Rectal smooth muscle tissue (tissue), 1 donor: ENCODE measurements around the gene KLHL41.
"Not testable (repeated sequence)": the region's sequence is repeated elsewhere in the genome, so short reads cannot be mapped to it uniquely, and the experiment has no call there.

Experiments
- H3K27ac ChIP-seq: one replicate; pipeline ENCODE4 v1.7.0; 2013; ENCODE audit warnings: low read depth, low read length, inconsistent platforms
- H3K27me3 ChIP-seq: one replicate; pipeline ENCODE4 v1.7.0; 2013; ENCODE audit warnings: low read length; ENCODE audit not compliant: control insufficient read depth, insufficient read depth
- H3K36me3 ChIP-seq: one replicate; pipeline ENCODE4 v1.7.0; 2013; ENCODE audit warnings: low read length; ENCODE audit not compliant: control insufficient read depth, insufficient read depth
- H3K4me1 ChIP-seq: one replicate; pipeline ENCODE4 v1.7.0; 2013; ENCODE audit warnings: low read length; ENCODE audit not compliant: control insufficient read depth, insufficient read depth
- H3K4me3 ChIP-seq: one replicate; pipeline ENCODE4 v1.7.0; 2013; ENCODE audit warnings: low read length
- H3K9ac ChIP-seq: one replicate; pipeline ENCODE4 v1.7.0; 2013; ENCODE audit warnings: low read length

KLHL41 gene

DNA sequence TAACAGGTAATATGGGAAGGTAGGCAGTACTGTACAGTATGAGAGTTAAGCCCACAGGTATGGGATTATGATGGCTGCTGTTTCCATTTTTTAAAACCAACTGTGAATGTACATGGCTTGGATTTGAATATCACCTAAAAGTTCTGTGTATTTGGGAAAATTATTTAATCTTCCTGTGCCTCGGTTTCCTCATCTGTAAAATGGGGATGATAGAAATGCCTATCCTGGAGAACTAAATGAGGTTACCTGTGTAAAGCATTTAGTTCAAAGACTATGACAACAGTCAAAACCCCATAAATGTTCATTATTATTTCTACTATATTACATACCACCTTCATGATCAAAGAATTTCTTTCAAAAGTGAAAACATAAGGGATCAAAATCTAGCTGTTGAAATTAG lies 3.6 kb downstream of the KLHL41 start:
- Histone ChIP-seq H3K4me3 (no peak overlapping the region), H3K27me3 (no peaks in the 10 kb centered on the region), H3K9ac (no peak overlapping the region), H3K36me3 (no peaks in the 10 kb centered on the region), H3K4me1 (peaks cover 4% of the 10 kb centered on the region), H3K27ac (no peak overlapping the region)

DNA sequence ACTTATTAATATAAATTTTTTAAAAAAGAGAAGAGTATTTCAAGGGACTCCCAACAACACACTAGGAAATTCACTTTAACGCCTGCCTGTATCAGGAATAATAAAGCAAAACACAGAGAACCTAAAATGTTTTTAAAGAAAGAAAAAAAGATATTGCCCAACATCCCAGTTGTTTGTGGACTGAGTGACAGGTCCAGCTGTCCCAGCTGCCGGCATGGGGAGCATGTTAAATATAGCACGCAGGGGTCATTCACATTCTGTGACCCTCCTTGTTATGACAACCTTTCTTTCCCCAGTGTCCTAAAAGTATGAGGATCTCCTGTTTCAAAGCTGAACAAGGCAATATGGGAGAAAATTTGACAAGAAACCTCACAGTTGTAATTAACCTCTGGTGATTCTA lies 4.4 kb downstream of the KLHL41 start:
- Histone ChIP-seq H3K4me1 (peaks cover 4% of the 10 kb centered on the region), H3K9ac (no peak overlapping the region), H3K36me3 (no peaks in the 10 kb centered on the region), H3K27ac (no peak overlapping the region), H3K4me3 (no peak overlapping the region), H3K27me3 (no peaks in the 10 kb centered on the region)

DNA sequence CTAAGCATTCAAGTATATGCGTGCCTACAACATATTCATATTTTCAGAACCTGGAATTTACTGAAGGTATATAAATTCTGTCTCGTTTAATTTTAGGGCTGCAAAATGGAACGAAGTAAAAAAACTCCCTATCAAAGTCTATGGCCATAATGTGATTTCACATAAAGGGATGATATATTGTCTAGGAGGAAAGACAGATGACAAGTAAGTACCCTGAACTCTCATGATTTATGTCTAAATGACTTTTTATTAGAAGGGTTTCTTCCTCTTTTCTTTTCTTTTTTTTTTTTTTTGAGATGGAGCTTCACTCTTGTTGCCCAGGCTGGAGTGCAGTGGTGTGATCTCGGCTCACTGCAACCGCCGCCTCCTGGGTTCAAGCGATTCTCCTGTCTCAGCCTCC lies 5.3 kb downstream of the KLHL41 start:
- not testable (repeated sequence) for H3K36me3 ChIP-seq, H3K4me3 ChIP-seq, H3K27me3 ChIP-seq, H3K27ac ChIP-seq, H3K9ac ChIP-seq, H3K4me1 ChIP-seq

DNA sequence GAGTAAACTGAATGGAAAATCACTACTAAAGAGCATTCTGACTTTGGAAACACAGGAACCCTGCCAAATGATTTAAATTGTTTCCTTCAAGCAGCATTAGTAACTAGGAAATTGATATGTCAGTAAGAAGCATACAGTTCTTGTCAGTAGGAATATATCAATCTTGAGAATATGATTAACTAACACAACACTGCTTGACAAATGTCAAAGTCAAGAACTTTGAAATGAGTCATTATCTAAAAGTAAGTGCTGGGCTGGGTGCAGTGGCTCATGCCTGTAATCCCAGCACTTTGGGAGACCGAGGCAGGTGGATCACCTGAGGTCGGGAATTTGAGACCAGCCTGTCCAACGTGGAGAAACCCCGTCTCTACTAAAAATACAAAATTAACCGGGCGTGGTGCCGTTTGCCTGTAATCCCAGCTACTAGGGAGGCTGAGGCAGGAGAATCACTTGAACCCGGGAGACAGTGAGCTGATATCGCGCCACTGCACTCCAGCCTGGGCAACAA lies 7.0 kb downstream of the KLHL41 start:
- H3K27me3 ChIP-seq, H3K36me3 ChIP-seq, H3K9ac ChIP-seq, H3K27ac ChIP-seq, H3K4me1 ChIP-seq, H3K4me3 ChIP-seq: not testable (repeated sequence)

DNA sequence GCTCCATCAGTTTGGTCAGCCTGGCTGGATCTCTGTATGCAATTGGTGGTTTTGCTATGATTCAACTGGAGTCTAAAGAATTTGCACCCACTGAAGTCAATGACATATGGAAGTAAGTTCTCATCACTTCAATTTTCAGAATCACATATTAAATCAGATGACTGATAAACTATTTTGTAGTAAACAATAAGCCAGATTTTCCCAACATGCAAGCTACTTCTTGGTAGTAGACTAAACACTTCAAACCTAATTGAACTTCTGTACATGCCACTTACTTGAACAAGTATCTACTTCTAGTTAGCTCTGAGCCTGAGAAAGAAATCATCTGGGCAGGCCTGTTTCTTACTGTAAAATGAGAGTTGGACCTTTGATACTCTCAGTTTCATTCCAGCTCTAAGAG lies 11.4 kb downstream of the KLHL41 start:
- Histone ChIP-seq H3K4me3 (no peak overlapping the region), H3K27me3 (no peaks in the 10 kb centered on the region), H3K36me3 (no peaks in the 10 kb centered on the region), H3K9ac (no peak overlapping the region), H3K27ac (no peak overlapping the region), H3K4me1 (no peaks in the 10 kb centered on the region)

DNA sequence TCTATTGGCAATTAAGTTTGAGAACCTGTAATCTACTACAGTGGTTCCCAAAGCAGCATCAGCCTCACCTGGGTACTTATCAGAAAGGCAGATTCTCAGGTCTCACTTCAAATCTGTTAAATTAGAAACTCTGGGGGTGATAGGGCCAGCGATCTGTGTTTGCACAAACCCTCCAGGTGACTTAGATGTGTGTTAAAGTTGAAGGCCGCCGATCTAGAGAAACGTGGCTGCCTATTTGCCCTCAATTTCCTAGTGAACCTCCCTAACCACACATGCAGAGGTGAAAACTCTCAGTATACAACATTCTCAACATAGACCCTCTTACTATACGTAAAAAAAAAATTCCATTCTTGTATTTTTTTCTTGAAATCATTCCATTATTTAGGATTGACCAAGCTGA lies 14.2 kb downstream of the KLHL41 start:
- Histone ChIP-seq H3K4me3 (no peak overlapping the region), H3K9ac (no peak overlapping the region), H3K4me1 (no peaks in the 10 kb centered on the region), H3K36me3 (no peaks in the 10 kb centered on the region), H3K27me3 (no peaks in the 10 kb centered on the region), H3K27ac (no peak overlapping the region)

DNA sequence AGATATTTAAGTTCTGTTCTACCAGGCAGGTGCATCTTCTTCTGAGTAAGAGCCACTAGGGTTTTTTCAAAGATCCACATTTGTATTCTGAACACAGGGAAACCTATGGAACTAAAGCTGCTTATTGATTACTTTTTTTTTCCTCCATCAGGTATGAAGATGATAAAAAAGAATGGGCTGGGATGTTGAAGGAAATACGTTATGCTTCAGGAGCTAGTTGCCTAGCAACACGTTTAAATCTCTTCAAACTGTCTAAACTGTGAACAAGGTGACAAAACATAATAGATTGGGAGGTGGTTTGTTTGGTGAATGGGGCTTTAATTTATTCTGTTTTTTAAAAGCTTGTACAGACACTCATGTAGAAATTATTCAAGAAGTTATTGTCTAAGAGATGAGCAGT lies 15.9 kb downstream of the KLHL41 start:
- no peaks in the 10 kb centered on the region for H3K4me1 ChIP-seq
- H3K4me3 ChIP-seq: no peak overlapping the region
- H3K27me3 ChIP-seq: no peaks in the 10 kb centered on the region
- no peak overlapping the region for H3K9ac ChIP-seq
- no peaks in the 10 kb centered on the region for H3K36me3 ChIP-seq
- no peak overlapping the region for H3K27ac ChIP-seq

DNA sequence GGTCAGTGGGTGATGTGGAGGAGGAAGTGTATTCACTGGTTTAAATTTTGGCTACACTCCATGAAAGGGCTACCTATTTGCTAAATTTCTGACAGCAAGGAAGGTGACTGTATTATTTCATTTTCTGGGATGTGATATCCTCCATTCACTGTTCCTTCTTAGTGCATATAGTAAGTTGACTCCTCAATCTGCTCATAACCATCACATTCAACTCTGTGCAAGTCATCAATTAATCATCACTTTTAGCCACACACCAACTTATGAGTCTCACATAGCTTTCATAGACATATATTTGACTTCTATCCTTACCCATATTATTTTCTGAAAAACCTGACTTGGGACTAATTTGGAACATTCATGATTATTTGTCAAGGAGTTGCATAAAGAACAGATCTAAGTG lies 16.9 kb downstream of the KLHL41 start:
- no peaks in the 10 kb centered on the region for H3K27me3 ChIP-seq
- H3K9ac ChIP-seq: no peak overlapping the region
- no peaks in the 10 kb centered on the region for H3K36me3 ChIP-seq
- no peak overlapping the region for H3K27ac ChIP-seq
- H3K4me3 ChIP-seq: no peak overlapping the region
- H3K4me1 ChIP-seq: no peaks in the 10 kb centered on the region

DNA sequence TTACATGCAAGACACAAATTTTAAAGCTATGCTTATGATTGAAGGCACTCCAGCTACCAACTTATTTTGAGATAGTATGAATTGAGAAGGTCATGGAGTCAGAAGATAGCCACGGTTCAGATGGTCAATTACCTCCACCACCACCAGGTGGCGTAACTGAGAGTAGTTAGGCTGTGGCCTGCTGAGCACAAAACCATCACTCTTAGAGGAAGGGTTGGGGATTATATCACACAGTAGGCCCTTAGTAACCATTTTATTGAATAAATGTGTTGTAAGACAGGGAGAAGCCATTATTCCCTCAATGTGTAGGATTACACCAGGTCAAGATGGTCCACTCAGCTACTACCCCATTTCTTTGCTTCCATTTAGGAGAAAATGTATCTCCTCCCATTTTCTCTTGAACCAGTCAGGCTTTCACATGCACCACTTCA lies 18.8 kb downstream of the KLHL41 start:
- Histone ChIP-seq H3K27me3 (no peaks in the 10 kb centered on the region), H3K27ac (no peak overlapping the region), H3K4me3 (no peak overlapping the region), H3K36me3 (no peaks in the 10 kb centered on the region), H3K9ac (no peak overlapping the region), H3K4me1 (no peaks in the 10 kb centered on the region)

DNA sequence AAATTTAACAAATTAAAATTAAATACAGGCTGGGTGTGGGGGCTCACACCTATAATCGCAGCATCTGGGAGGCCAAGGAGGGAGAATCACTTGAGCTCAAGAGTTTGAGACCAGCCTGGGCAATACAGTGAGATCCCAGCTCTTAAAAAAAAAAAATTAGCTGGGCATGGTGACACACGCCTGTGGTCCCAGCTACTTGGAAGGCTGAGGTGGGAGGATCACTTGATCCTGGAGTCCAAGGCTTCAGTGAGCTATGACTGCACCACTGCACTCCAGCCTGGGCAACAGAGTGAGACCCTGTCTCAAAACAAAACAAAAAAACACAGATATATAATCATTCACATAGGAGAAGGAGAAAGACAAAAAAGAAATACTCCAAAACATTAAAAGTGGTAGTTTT lies 30.0 kb downstream of the KLHL41 start:
- not testable (repeated sequence) for H3K27me3 ChIP-seq, H3K36me3 ChIP-seq

DNA sequence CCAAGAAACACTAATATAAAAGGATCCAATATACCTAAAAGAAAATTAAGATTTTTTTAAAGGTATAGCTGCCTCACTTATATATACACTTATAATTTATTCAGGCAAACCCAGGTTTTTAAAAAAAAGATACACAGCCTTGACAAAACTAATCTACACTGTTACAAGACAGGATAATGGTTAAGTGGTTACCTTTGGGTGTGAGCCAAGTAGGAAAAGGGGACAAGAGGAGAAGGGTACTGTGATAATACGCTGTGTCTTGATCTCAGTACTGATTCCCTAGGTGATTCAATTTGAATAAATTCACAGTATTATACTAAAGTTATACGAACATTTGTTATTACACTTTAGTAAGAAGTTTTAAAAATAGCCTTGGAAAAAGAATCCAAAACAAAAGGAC lies 30.6 kb downstream of the KLHL41 start:
- H3K27me3 ChIP-seq: no peaks in the 10 kb centered on the region
- H3K36me3 ChIP-seq: peaks cover 2% of the 10 kb centered on the region
- no peak overlapping the region for H3K4me3 ChIP-seq
- no peak overlapping the region for H3K27ac ChIP-seq
- H3K4me1 ChIP-seq: no peaks in the 10 kb centered on the region
- no peak overlapping the region for H3K9ac ChIP-seq

More for the DNA sequence above, 30.0 kb downstream of the KLHL41 start:
- H3K9ac ChIP-seq, H3K4me1 ChIP-seq, H3K4me3 ChIP-seq, H3K27ac ChIP-seq: not testable (repeated sequence)

DNA sequence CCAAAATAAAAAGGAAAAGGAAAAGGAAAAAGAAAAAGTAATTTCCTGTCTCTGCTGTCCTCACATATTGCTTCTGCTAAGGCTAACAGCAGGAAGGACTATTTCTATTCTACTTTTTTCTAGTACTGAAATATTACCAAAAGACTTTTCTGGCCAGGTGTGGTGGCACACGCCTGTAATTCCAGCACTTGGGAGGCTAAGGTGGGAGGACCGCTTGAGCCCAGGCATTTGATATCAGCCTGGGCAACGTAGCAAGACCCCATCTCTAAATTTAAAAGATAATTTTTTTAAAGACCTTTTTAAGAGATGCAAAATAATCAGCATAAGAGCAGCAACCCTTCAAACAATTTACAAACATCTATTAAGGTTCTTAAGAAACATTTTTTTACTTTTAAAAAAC lies 32.9 kb downstream of the KLHL41 start:
- Histone ChIP-seq H3K36me3 (peaks cover 2% of the 10 kb centered on the region), H3K27me3 (no peaks in the 10 kb centered on the region), H3K4me1 (no peaks in the 10 kb centered on the region)

DNA sequence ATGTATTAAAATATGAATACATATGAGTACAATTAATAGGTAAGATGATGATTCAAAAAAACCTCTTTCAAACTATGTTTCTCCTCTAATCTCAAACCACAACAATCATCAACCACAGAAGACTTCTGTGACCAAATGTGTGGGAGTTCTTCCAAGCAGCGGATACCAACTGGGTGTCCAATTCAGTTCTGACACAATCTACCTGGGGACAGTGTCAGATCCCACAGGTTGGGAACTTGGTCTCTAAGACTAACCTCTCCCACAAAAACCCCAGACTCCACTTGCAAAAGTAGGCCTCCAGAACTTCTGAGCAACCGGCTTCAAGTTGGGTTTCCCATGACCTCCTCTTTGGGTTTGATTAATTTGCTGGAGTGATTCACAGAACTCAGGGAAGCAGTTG lies 37.3 kb downstream of the KLHL41 start:
- Histone ChIP-seq H3K36me3 (peaks cover 4% of the 10 kb centered on the region), H3K27ac (no peak overlapping the region)

More for the DNA sequence above, 32.9 kb downstream of the KLHL41 start:
- no peak overlapping the region for H3K9ac ChIP-seq
- no peak overlapping the region for H3K4me3 ChIP-seq
- no peak overlapping the region for H3K27ac ChIP-seq

More for the DNA sequence above, 37.3 kb downstream of the KLHL41 start:
- H3K4me1 ChIP-seq: no peaks in the 10 kb centered on the region
- H3K4me3 ChIP-seq: no peak overlapping the region
- H3K27me3 ChIP-seq: no peaks in the 10 kb centered on the region
- no peak overlapping the region for H3K9ac ChIP-seq
